ENCODE results near the gene PDS5B.
"Not testable (repeated sequence)": the region's sequence is repeated elsewhere in the genome, so short reads cannot be mapped to it uniquely, and the experiment has no call there.

Gene PDS5B

DNA sequence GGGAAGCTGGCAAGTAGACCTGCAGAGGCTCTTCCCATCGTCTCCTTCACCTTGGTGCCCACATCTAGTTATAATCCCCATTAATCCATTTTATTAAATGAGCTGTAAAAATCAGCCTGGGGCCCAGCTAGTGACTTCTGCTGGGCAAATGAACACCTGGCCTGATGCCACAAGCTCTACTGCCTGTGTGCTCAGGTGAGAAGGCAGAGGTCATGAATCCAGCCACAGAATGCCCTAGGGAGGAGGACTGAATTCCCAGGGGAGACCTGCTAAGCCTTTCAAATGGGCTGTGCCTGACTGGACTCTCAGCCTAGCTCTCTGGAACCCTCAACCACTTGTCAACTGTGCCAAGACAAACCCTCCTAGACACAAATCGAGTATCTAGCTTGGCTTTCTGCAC is 74.0 kb downstream of the PDS5B start:
- no peak for DNase-seq

DNA sequence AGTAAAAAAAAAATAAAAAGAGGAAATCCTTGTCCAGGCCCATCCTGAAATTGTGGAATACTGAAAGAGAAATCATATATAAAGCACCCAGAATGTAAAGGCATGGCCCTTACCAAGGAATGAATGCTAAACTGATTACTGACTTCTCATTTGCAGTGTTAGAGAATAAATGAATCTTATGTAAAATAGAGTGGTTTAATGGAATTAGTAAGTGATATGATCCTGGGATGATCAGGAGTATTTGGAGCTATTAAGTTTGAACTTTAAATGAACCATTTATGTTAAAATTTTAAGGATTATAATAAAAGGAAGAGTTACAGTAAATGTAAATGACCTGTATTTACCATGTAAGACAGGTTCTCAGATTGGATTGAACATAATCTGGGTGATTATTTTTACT is 75.4 kb downstream of the PDS5B start:
- DNase-seq, result no peak

DNA sequence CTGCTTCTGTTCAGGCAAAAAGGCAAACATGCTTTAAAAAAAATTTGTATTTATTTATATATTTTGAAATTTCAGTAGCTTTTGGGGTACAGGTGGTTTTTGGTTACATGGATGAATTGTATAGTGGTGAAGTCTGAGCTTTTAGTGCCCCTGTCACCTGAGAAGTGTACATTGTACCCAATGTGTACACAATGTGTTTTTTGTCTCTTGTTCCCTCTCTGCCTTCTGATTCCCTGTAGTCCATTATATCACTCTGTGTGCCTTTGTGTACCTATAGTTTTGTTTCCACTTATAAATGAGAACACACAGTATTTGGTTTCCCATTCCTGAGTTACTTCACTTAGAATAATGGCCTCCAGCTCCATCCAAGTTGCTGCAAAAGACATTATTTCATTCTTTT is 77.4 kb downstream of the PDS5B start:
- DNase-seq, result no peak

DNA sequence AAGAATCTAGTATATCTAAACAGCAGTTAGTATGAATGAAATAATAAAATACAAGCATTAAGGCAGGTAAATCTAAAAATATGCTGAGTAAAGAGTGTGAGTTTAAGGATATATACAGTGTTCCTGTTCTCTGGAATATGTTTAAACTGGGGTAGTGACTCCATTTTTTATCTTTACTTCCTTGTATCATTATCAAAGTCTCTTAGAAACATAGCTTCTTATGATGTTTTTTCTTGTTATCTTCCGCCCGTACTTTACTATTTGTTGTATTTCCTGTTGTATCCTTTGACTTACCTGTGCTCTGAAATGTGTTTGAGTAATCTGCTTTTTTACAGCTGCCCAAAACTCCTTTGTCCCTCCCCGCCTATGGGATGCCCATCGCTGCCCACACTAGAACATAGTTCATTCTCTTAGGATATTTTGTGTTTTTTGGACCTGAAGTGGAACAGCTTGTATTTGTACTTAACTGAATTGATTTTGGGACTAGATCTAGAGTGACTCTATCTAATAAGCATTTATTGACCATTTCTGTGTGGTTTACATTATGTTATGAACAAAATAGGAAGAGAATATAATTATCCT is 80.8 kb downstream of the PDS5B start:
- DNase-seq, result no peak

DNA sequence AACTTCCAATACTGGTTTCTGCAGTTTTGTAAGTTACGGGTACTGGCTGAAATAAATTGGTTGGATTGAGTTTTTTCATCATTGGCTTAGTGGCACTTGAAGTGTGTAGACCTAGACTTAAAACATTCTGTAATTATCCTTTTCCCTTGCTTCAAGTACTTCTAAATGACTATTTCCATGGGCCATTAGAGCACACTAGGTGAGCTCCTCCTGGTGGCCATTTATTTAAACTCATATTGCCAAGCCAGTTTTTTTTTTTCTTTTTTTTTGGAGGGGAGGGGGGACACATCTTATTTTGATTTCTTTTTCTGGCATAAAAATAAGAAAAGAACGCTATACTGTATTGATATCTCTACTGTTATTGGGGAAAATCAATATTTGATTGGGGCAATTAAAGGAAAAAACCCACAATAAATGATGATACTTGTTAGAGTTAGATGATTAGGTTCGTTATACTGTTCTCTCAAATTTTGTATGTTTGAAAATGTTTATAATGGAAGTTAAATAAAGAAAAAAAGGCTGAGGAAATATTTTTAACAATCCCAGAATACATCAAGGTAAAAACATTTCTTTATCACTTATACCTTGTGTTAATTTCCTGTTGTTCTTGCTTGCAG is 82.9 kb downstream of the PDS5B start:
- no peak for DNase-seq

DNA sequence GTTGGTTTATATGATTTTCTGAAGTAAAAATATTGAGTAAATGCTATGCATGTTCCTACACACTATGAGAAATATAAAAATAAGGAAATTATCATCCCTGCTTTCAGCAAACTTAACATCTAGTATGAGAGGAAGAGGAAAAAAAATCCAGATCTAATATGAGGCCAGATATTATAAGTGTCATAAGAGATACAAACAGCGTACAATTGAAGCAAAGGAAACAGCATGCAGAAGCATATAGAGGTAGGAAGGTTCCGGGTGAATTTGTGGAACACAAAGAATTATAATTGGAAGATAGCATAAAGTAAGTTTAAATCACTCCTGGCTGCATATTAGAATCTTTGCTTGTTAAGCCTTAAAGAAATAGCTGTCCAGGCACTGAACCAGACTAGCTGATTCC is 88.3 kb downstream of the PDS5B start:
- DNase-seq, result no peak

DNA sequence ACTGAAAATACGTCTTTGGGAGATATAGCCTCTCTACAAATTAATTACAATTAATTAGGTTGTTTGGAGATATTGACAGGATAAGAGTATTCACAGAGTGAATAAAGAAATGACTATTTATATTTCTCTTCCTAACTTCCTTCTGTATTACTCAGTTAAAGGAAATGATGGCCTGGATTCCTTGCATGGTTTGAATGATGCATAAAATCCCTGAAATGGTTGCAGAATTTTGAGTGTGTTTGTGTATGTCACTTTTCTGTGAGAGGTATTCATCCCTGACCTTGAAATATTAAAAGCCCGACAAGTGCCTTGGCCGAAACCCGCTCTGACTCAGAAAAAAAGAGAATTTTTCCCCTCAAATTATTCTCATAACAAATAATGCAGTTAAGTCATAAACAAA is 90.0 kb downstream of the PDS5B start:
- DNase-seq, result no peak

DNA sequence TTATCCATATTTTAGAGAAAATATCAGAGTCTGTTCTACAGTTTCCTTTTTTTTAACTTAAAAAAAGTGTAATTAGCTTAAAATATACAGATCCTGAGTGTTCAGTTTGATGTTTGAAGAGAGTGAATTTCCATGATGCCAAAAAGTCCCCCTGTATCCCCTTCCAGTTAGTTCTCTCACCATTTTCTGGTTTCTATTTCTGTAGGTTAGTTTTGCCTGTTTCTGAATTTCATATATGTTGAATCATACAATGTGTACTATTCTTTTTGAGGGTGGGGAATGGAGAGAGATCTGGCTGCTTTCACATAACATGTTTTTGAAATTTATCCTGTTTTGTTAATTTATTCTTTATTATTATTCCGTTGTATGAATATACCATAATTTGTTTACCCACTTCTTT is 95.9 kb downstream of the PDS5B start:
- no peak for DNase-seq

DNA sequence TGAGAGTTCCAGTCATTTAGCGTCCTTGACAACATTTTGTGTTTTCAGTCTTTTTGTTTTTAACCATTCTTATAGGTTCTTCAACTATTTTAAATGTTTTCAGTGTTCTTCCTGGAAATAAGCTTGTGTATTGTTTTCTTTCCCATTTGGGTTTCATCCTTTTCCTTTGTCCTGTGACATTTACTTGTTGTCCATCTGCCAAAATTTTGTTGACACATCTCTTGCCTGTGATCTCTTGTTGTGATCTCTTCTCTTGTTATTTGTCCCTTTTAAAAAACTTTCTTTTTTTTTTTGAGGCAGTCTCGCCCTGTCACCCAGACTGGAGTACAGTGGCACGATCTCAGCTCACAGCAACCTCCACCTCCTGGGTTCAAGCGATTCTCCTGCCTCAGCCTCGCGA is 96.5 kb downstream of the PDS5B start:
- DNase-seq, result no peak

DNA sequence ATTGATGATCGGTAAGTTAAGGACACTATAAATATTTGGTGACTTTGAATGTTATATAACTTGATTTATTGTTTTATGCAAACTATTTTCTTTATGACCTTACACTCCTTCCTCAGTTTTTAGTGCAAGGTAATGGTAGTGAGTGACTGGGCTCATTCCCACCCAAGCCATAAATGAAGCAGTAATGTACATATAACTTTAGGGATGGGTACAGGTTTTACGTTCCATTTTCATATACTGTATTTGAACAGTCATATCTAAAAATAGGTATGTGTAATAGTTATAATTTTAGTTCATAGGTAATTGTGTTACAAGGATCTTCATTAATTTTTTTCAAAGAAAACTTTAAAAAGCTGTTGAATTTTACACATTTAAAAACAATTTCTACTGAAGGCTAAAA is 101.0 kb downstream of the PDS5B start:
- DNase-seq, result no peak

DNA sequence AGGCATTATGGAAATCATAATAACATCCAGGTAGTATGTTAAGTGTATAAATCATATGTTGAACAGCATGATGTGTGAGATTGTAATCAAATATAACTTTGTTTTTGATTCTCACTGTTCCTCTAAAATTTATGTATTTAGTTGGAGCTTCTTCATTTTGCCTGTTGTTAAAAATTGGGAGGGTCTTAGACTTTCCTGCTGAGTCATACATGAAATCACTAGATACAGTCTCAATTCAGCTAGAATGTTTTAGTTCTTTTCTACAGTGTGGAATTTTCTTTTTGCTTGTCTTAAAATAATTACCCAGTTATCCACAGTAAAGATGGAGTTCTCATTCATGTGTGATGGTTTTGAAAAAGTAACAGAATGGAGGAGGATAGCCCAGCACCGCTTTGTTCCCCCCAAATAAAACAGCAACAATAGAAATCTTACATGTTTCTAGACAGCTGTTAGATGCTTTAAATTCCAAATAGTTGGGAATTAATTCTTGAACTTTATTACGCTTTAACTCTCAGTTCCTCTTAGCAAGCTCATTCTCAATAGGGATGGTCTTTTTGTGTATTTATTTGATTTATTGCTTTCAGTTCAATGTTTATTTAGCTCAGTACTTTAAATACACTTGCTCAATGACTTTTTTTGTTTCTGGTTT is 109.5 kb downstream of the PDS5B start:
- DNase-seq, result no peak

DNA sequence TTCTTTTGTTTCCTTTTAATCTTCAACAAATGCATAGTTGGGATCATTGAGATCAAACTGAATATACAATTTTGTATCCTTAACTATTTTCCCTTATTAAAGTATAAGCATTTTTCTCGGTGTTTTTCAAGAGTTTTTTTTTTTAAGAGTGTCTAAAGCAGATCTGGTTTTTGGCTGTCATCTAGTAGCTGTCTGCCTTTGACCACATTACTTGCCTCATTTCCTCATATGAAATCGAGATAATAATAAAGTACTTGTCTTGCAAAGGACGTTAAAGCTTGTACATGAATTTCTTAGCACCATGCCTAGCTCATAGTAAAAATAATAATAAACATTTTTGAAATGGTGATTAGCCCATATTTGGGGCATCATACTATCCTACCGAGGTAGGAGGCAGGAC is 121.2 kb downstream of the PDS5B start:
- DNase-seq, result no peak

DNA sequence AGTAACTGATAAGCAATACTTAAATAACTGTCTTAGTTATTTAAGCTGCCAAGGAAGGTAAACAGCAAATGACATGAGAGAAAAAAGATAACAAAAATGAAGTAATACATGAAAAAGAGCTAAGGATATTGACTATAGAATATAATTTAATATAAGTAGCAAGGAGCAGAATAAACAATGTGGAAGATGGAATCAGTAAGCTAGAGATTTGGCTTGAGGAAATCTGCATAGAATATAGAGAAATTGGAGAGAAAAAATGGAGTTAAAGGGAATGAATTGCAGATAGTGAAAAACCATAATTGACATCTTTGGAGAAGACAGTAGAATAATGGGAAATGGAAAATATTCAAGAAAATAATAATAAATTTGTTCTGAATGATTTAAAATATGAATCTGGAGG is 127.1 kb downstream of the PDS5B start:
- DNase-seq, result no peak

DNA sequence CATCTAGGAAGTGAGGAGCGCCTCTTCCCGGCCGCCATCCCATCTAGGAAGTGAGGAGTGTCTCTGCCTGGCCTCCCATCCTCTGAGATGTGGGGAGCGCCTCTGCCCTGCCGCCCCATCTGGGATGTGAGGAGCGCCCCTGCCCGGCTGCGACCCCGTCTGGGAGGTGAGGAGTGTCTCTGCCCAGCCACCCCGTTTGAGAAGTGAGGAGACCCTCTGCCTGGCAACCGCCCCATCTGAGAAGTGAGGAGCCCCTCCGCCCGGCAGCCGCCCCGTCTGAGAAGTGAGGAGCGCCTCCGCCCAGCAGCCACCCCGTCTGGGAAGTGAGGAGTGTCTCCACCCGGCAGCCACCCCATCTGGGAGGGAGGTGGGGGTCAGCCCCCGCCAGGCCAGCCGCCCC is 129.9 kb downstream of the PDS5B start:
- DNase-seq, result not testable (repeated sequence)

DNA sequence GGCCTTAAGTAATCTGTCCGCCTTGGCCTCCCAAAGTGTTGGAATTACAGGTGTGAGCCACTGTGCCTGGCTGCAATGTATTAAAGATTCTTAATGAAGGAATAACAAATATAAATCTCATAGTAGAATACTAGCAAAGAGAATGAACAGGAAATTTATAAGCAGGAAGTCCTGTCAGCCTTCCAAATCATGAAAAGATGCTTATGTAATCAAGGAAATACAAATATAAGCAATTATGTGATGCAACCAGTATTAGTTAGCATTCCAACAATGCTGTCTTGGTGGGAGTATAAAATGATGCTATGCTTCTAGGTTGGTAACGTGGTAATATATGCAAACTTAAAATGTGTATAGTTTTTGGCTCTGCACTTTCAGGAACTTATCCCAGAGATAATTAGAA is 133.8 kb downstream of the PDS5B start:
- no peak for DNase-seq

DNA sequence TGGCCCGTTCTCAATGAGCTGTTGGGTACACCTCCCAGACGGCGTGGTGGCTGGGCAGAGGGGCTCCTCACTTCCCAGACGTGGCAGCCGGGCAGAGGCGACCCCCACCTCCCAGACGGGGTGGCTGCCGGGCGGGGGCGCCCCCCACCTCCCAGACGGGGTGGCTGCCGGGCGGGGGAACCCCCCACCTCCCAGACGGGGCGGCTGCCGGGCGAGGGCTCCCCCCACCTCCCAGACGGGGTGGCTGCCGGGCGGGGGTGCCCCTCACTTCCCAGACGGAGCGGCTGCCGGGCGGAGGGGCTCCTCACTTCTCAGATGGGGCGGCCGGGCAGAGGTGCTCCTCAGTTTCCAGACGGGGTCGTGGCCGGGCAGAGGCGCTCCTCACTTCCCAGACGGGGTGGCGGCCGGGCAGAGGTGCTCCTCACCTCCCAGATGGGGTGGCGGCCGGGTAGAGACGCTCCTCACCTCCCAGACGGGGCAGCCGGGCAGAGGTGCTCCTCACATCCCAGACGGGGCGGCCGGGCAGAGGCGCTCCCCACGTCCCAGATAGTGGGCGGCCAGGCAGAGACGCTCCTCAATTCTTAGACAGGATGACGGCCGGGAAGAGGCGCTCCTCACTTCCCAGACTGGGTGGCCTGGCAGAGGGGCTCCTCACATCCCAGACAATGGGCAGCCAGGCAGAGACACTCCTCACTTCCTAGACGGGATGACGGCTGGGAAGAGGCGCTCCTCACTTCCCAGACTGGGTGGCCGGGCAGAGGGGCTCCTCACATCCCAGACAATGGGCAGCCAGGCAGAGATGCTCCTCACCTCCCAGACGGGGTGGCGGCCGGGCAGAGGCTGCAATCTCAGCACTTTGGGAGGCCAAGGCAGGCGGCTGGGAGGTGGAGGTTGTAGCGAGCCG is 135.1 kb downstream of the PDS5B start:
- DNase-seq, result not testable (repeated sequence)

DNA sequence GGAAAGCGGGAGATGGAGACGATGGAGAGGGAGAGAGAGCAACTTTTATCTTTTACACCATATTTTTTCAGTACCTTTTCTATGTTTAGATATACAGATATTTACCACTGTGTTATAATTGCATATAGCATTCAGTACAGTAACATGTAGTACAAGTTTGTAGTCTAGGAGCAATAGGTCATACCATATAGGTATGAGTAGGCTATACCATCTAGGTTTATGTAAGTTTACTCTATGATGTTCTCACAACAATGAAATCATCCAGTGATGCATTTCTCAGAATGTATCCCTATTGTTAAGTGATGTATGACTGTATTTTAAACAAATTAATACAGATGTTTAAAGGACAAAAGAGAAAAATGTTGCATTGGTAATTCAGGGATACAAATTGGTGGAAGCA is 136.1 kb downstream of the PDS5B start:
- no peak for DNase-seq

DNA sequence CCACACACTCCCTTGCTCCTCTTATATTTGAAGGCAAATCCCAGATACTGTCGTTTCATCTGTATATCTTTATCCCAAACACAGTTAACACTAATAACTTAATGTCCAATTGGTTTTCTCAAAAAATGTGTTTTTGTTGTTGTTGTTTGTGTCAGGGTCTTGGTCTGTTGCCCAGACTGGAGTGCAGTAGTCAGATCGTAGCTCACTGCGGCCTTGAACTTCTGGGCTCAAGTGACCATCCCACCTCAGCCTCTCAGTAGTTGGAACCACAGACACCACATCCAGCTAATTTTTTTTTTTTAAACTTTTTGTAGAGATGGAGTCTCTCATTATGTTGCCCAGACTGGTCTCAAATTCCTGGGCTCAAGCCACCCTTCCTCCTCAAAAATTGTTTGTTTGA is 137.7 kb downstream of the PDS5B start:
- DNase-seq, result no peak

DNA sequence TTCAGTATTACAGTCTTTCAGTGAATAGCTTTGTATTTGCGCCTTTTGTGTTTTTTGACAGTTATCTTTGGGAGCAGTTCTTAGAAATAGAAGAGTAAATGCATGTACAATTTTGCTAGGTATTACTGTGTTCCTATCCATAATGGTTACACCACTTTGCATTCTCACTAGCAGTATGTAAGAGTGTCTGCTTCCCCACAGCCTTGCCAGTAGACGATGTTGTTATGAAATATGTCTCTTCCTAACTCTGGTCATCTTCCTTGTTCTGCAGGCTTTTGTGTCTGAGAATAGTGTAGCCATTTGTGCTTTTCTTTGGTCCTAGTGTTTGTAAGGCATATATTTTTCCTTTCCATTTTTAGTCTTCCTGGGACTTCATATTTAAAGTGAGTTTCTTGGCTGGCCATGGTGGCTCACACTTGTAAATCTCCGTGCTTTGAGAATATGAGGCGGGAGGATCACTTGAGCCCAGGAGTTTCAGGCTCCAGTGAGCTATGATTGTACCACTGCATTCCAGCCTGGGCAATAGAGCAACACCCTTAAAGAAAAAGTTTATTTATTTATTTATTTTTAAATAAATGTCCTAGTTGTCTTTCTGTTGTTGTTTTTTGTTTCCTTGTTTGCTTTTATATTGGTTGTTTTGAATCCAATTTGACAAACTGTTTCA is 140.3 kb downstream of the PDS5B start:
- no peak for DNase-seq

DNA sequence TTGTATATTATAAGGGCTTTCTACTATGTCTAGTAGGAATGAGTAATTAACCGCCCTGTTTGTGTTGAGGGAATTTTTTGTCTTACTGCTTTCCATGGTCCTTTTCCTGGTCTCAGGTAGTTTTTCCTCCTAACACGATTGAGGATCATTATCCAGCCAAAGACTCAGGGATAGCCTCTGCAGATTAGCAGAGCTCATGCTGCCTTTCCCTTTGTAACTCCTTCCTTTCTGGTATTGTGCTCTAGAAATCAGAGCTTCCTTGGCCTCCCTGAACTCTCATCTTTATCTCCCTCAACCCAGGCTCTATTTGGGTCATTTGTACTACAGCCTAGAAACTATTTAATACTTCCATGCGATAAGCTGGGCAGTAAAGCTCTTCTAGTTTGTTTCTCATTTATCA is 142.1 kb downstream of the PDS5B start:
- no peak for DNase-seq

DNA sequence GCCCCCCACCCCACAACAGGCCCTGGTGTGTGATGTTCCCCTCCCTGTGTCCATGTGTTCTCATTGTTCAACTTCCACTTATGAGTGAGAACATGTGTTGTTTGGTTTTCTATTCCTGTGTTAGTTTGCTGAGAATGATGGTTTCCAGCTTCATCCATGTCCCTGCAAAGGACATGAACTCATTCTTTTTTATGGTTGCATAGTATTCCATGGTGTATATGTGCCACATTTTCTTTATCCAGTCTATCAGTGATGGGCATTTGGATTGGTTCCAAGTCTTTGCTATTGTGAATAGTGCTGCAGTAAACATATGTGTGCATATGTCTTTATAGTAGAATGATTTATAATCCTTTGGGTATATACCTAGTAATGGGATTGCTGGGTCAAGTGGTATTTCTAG is 142.8 kb downstream of the PDS5B start:
- DNase-seq, result not testable (repeated sequence)

DNA sequence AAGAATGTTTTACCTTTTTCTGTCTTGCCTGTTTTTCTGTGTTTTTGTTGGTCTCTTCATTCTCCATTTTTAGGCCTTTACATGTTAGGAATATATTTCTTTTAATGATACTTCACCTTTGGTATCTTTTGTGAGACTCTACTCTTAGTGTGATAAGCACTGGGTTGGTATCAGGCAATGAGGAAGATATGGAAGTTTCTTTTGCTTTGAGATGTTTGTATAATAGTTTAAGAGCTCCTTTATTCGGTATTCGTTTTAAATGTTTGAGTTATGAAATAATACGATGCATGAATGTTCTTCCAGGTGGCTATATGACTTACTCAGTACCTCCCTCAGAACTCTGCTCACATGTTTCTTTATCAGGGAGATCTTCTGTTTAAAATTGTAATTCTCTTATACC is 144.8 kb downstream of the PDS5B start:
- no peak for DNase-seq

DNA sequence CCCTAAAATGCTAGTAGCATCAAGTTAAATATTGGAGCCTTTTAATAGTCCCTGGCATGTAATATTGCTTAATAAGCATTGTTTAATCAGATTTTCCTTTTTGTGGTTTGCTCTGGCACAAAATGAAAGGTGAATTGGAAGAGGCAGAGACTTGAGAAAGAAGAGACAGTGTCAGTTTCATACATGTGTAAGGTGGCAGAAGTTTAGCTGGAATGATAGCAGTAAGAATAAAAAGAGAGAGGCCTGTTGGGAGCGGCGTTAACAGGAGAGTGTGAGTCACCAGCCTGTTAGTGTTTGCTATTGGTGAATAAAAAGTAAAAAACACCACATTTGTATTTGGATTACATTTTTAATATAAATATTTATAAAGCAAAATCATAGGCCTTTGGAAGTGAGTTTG is 145.3 kb downstream of the PDS5B start:
- no peak for DNase-seq
